ENCODE measurements around the gene IPPK.

Gene IPPK

DNA sequence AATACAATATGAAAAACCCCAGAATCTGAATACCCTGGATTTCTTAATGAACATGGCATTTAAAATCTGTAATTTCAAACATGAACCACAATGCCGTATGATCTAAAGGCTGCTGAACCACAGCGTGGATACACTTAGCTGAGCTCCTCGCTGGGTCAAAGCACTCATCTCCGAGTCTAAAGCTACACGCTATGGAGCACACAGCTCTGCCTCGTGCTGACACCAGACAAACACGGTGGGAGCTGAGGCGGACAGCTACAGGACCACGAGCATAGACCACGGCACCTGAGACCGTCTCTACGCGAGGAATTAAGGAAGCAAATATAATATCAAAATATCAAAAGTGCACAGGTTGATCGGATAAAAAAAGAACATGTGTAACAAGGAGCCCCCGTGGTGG lies 42.8 kb upstream of the IPPK start:
- no peak for TF ChIP-seq CTCF (IDR thresholded peaks at IDR 0.05)
- DNase-seq, result no peak
- Mint-ChIP-seq H3K4me3 (no peak overlapping the region), H3K9me3 (no peaks in the 10 kb centered on the region), H3K27ac (no peak overlapping the region), H3K36me3 (ENCODE audit: low read depth) (peaks cover 33% of the 10 kb centered on the region), H3K4me1 (peaks cover 6% of the 10 kb centered on the region), H3K27me3 (ENCODE audit: low read depth, poor library complexity) (no peaks in the 10 kb centered on the region)

DNA sequence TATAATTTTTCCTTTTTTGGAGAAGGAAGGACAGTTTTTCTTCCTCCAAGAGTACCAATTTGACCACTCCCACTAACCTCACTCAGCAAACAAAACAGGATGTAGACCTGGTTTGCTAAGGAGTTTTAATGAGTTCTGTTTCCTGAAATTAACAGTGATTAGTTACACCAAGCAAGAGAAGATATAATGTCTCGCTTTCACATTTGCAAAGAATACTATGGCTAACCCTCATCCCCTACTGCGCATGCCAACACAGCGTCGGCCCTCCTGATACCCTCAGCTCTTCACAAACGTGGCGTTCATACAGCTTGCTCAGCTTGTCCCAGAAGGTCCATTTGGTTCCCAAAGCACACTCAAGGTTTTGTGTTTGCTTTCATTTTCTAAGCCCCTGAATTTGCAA lies 41.9 kb upstream of the IPPK start:
- TF ChIP-seq CTCF (IDR thresholded peaks at IDR 0.05), result no peak
- no peaks in the 10 kb centered on the region for H3K27me3 Mint-ChIP-seq (ENCODE audit: low read depth, poor library complexity)
- no peak overlapping the region for H3K4me3 Mint-ChIP-seq
- H3K36me3 Mint-ChIP-seq (ENCODE audit: low read depth), result peaks cover 42% of the 10 kb centered on the region
- no peak for DNase-seq
- H3K27ac Mint-ChIP-seq, result peak overlapping the region; percentile 68
- no peaks in the 10 kb centered on the region for H3K9me3 Mint-ChIP-seq
- H3K4me1 Mint-ChIP-seq, result peaks cover 13% of the 10 kb centered on the region

- Mint-ChIP-seq H3K9me3 (peaks cover 2% of the 10 kb centered on the region), H3K27me3 (ENCODE audit: low read depth, poor library complexity) (no peaks in the 10 kb centered on the region), H3K4me3 (no peak overlapping the region), H3K36me3 (ENCODE audit: low read depth) (peaks cover 49% of the 10 kb centered on the region), H3K27ac (peak overlapping the region; percentile 62), H3K4me1 (peaks cover 15% of the 10 kb centered on the region)
- no peak for DNase-seq
- no peak for TF ChIP-seq CTCF (IDR thresholded peaks at IDR 0.05)
These were observed 41.2 kb upstream of the IPPK start for GRCh38 chr9:92711146-92711545.

DNA sequence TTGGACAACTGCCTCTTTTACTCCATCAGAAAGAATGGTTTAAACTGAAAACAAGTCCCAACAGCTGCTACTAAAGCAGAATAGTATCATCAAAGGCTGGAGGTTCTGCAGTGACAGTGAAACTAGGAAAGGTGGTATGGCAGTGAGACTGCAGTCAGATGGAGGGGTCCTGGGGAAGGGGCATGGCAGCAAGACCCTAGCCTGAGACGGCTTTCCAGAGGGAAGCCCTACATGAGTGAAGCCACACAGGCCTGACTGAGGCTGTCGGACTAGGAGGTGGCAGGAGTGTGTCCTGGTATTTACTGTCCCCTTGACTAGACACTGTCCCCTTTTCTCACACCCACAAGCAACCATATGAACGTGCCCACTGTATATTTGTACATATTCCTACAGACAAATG lies 40.4 kb upstream of the IPPK start:
- no peak overlapping the region for H3K4me3 Mint-ChIP-seq
- H3K9me3 Mint-ChIP-seq, result peaks cover 7% of the 10 kb centered on the region
- H3K36me3 Mint-ChIP-seq (ENCODE audit: low read depth), result peaks cover 56% of the 10 kb centered on the region
- no peaks in the 10 kb centered on the region for H3K27me3 Mint-ChIP-seq (ENCODE audit: low read depth, poor library complexity)
- TF ChIP-seq CTCF (IDR thresholded peaks at IDR 0.05), result no peak
- no peak overlapping the region for H3K27ac Mint-ChIP-seq
- DNase-seq, result no peak
- peaks cover 18% of the 10 kb centered on the region for H3K4me1 Mint-ChIP-seq

DNA sequence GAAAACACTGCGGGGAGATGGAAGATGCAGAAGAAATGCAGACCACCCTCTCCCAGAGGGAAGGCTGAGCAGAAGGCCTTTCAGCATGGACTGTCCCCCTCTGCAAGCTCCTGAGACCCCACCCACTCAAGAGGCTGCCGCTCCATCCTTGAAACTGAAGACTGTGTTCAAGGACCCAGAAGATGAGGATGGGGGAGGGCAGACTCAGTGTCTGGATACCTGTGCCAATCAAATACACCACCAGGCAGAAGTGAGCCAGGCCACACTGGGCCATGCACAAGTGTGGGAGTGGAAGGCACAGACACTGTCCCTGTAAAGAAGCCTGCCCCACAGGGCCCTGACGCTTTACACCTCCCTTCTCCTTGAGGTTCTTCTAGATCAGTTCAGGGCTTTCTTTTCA lies 40.0 kb upstream of the IPPK start:
- no peak overlapping the region for H3K27ac Mint-ChIP-seq
- H3K4me3 Mint-ChIP-seq, result no peak overlapping the region
- H3K36me3 Mint-ChIP-seq (ENCODE audit: low read depth), result peaks cover 60% of the 10 kb centered on the region
- H3K4me1 Mint-ChIP-seq, result peaks cover 18% of the 10 kb centered on the region
- H3K9me3 Mint-ChIP-seq, result peaks cover 7% of the 10 kb centered on the region
- DNase-seq, result no peak
- no peaks in the 10 kb centered on the region for H3K27me3 Mint-ChIP-seq (ENCODE audit: low read depth, poor library complexity)
- no peak for TF ChIP-seq CTCF (IDR thresholded peaks at IDR 0.05)

GRCh38 chr9:92709240-92709639 lies 39.3 kb upstream of the IPPK start:
- Mint-ChIP-seq H3K4me1 (peaks cover 25% of the 10 kb centered on the region), H3K36me3 (ENCODE audit: low read depth) (peaks cover 67% of the 10 kb centered on the region), H3K9me3 (peaks cover 7% of the 10 kb centered on the region), H3K27me3 (ENCODE audit: low read depth, poor library complexity) (no peaks in the 10 kb centered on the region), H3K27ac (no peak overlapping the region), H3K4me3 (no peak overlapping the region)
- DNase-seq, result no peak
- no peak for TF ChIP-seq CTCF (IDR thresholded peaks at IDR 0.05)
